Epithelial cell of prostate (primary cell): ENCODE measurements around the gene EME1.

ENCODE experiments used
- DNase-seq: peaks from one replicate; pipeline ENCODE4 v3.0.0-alpha.2; 2011; ENCODE audit warnings: low read depth, low spot score
- H3K27ac ChIP-seq: fragments of 450-650 bp; 2 replicates; pipeline ENCODE4 v1.5.1; 2017; ENCODE audit warnings: mild to moderate bottlenecking

The EME1 gene

DNA sequence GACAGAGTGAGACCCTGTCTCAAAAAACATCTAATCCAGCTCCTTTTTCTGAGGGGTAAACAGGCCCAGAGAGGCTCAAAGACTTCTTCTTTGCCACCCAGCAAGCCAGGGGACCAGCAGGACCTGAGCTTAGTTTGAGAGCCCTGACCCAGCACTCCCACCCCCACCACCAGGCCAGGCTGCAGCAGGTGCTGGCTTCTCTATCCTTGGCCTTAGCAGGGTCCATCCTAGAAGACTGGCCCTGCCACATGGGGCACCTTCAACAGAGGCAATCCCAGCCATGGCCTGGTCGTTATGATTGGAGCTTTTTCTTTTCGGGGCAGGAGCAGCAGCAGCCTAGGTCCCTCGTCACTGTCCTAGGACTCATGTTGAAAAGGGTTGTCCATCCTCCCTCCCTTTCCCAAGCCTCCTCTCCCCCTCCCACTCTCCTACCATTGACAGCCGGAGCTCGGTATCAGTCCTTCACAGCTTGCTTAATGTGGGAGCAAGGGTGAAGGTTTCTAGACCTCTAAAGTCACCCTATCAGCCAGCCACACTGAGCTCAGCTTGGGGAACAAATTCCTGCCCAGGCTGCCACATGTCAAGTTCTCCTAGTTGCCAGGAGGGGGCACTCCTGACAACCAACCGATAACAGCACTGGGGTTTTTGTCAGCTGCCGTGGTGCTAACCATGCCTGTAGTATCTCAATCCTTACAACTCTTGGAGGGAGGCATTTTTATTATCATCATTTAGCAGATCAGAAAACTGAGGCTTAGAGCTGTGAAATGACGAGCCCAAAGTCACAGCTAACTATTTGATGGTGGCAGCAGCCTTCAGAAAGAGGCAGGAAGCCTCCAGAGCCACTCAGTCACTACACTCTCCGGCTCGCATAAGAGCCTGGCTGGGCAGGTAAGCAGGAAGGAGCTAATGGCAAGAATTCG is 11.2 kb upstream of the EME1 start:
- no peak overlapping the region for H3K27ac ChIP-seq
- peak; percentile 18 for DNase-seq

DNA sequence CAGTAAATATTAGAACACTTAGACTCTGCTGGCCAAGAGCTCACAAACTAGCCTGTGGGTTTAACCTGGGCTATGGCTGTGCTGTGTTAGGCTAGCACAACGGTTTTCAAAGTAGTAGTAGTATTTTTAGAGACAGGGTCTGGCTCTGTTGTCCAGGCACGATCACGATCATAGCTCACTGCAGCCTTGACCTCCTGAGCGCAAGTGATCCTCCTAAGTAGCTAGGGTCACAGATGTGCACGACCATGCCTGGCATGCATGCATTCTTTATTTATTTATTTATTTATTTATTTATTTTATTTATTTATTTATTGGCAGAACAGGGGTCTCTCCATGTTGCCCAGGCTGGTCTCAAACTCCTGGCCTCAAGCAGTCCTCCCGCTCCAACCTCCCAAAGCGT is 10.4 kb upstream of the EME1 start:
- H3K27ac ChIP-seq, result no peak overlapping the region
- no peak for DNase-seq

DNA sequence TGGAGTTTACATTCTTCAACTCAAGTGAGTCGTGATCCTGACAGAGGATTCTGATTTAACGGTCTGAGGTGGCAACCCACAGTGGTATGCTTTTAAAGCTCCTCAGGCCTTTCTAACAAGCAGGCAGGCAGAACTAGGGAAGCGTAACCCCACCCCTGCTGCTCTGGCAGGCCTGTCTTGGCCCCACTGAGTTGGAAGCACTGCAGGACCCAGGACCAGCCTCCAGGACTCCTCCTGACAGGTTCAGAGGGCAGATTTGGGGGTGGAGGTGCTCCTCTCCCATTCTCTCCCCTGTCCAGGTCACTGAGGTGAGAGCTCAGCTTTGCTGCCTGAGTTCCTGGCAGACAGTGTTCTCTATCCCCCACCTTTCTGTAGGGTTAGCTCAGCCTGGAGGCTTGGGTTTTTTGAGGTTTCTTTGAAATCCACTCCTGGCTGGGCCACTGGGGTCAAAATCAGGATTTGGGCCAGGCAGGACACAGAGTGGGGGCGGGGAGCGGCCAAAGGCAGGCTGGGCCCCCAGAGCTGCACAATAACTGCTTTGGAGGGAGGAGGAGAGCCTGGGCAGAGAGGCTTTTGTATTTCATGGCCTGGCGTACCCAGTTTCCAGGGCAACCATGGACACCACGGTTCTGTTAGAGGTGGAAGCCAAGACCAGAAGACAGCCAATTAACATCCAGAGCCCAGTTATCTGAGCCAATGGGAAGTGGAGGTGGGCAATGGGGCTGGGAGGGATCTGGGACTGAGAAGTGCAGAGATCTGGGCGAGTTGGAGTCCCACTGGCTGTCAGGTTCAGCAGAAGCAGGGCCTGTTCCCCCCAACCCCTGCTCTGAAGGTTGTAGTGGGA is 9.6 kb upstream of the EME1 start:
- DNase-seq, result no peak
- no peak overlapping the region for H3K27ac ChIP-seq

DNA sequence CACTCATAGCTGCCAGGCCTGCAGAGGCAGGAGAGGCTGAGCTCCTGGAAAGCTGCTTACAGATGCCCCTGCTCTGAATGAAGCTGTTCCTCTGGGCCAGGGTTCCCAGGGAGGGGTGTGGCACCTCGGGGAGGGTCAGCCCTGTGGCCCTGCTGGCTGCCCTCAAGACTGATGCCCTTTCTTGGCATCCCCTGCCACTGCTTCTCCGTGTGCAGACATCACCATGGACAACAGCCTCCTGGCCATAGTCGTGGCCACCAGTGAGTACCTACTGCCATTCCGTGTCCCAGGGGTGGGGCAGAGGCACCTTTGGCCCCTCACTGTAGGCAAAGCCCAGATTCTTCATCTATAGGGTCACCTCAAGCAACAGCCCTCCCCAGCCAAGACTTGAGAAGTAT is 9.0 kb upstream of the EME1 start:
- no peak for DNase-seq
- no peak overlapping the region for H3K27ac ChIP-seq

DNA sequence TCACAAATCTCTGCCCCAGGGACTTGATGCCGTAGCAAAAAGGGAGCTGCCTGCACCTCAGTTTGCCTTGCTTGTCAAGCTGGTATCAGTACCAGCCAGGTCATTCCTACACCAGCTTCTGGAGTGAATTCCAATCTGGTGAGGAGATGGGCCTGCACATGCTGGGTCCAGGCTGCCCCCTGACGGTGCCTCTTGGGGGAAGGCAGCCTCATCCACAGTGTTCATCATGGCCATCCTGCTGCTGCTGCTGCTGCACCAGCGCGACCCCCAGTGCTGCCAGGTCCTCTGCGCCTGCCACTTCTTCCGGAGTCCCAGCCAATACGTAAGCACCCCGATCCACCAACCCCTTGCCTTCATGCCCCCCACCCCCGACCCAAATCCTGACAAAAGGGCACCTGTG is 8.3 kb upstream of the EME1 start:
- DNase-seq, result no peak
- no peak overlapping the region for H3K27ac ChIP-seq

DNA sequence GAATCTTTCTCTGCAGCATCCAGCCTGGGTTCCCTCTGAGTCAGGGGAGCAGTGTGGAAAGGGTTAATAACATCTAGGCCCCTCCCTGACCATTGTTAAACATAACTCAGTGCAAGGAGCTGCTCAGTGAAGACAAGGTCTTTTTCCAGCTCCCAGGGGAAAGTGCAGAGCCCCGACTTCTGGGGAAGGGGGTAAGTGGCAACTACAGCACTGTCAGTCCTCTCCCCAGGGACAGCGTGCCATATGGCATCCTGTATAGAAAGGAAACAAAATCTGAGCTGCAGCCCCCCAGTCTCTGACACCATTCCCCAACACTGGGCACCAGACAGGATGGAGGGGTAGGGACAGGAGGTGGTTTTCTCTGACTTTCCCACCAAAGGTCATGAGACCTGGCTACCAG is 7.9 kb upstream of the EME1 start:
- DNase-seq, result no peak
- no peak overlapping the region for H3K27ac ChIP-seq

DNA sequence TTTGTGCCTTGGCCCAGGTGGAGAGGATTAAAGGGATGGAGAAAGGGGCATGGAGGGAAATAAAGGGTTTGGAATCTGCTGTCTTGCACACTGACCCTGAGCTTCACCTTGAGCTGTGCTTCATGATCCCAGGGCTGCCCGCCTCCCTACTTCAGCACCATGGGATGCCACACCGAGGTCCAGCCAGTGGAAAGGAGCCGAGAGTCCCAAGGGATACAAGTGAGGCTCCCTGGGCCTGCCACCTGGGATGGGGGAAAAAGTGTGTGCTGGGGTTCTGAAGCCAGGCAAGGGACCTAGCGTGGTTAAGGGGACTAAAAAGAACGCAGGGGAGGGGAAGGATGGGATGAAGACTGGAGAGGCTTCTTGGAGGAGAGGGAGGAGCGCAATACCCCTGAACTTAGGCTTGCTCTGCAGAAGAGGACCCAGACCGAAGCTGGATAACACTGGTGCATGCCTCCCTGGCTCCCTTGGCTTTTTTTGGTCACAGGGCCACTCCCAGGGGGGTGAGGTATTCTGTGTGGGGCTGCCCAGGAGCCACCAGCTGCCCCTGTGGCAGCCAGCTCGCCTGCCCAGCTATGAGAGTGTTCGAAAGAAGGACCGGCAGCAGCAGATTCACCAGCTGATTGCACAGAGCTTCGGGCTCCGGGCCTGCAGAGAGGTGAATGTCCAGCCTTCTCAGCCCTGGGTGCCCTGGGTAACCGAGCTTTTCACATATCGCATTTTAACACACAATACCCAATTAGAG is 7.2 kb upstream of the EME1 start:
- no peak overlapping the region for H3K27ac ChIP-seq
- no peak for DNase-seq

DNA sequence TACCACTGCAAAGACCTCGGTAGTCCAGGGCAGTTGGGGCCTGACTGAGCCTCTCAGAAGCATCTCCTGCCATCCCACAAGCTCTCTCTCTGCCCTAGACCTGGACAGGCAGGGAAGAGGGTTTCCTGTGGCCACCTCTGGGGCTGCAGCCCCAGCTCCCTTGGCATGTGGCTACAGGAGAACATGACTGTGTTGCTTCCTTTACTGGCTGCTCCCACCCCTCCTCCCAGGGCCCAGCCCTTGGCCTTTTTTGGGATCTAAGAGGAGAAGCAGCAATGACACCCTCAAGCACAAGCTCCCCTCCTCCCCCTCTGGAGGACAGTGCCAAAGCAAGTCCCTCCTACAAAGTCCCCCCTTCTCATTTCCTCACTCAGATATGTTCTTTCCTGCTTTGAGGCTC is 5.6 kb upstream of the EME1 start:
- H3K27ac ChIP-seq, result no peak overlapping the region

DNA sequence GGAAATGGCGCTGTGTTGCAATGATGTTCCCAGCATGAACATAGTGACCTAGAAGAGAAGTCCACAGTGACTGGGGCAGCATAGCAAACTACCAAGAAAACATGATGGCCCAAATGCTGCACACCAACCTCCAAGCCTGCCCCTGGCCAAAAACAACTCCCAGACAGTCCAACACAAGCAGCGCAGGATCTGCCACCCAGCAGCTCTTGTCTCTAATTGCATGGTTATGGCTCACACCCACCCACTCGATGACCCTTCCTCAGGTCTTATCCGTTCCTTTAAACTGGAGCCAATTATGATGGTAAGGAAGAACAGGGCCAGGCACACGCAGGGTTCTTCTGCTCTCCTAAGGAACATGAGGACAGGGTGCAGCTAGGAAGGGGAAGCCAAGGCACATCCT is 3.0 kb upstream of the EME1 start:
- no peak for DNase-seq
- no peak overlapping the region for H3K27ac ChIP-seq

More for the DNA sequence above, 5.6 kb upstream of the EME1 start:
- DNase-seq, result no peak

DNA sequence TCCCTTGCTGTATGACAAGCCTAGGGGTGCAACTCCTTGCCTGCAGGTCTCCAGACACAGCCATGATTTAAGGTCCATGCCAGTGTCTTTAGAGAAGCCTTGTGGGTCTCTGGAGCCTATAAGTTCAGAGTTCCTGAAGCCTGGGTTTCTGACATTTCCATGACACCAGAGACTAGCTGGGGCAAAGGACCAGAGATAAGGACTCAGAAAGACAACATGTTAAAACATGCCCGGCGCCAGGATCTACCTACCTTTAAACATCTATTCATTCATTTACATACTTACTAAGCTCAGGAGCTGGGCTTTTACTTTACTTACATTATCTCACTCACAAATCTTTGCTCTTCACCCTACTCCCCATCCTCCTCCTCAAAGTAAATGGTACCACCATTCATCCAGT is 1.5 kb upstream of the EME1 start:
- H3K27ac ChIP-seq, result peak overlapping the region; percentile 92
- DNase-seq, result peak; percentile 36

DNA sequence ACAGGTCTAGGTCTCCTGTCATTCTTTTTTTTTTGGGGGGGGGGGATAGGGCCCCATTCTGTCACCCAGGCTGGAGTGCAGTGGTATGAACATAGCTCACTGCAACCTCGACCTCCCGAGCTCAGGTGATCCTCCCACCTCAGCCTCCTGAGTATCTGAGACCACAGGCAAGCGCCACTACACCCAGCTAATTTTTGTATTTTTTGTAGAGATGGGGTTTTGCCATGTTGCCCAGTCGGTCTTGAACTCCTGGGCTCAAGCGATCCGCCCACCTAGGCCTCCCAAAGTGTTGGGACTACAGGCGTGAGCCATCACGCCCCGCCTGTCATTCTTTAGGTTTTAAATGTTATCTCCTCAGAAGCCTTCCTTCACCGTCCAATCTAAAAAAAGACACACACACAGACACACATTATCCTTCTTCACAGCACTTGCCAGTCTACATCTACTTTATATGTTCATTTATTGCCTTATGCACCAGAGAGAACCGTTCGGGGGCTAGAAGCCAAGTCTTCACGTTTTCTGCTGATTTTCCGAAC is 739 bp upstream of the EME1 start:
- DNase-seq, result no peak
- peak overlapping the region; percentile 92 for H3K27ac ChIP-seq

DNA sequence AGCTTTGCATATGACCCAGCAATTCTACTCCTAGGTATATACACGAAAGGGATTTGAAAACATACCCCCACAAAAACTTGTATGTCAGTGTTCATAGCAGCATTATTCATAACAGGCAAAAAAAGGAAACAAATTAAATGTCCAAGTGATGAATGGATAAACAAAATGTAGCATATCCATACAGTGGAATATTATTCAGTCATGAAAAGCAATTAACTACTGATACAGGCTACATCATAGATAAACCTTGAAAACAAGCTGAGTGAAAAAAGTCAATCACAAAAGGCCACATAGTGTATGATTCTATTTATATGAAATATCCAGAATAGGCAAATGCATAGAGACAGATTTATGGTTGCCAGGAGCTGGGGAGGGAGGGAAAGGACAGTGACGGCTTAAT is 676 bp downstream of the EME1 start:
- no peak for DNase-seq
- H3K27ac ChIP-seq, result no peak overlapping the region

DNA sequence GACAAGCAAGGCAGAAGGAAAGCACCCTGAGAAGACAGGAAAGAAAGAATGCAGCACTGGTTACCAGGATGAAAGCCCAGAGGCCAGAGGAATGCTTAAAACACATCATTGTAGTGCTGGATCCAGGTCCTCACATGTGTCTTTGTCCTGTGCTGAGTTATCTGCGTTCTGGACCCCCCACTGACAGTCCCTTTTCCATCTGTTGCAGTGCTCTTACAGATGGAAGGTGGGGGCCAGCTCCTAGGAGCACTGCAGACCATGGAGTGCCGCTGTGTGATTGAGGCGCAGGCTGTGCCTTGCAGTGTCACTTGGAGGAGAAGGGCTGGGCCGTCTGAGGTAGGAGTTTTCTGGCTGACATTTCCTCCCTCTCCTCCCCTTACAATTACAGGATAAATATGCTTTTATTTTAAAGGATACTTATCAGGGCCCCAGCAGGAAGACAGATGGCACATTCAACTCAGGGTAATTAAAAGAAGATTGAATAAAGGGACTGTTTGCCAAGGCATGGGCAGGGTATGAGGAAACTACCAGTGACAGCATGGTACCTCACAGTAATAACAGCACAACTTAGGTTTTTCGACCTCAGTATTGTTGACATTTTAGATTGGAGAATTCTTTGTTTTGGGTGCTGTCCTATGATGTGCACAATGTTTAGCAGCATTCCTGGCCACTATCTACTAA is 3.0 kb downstream of the EME1 start:
- no peak for DNase-seq
- no peak overlapping the region for H3K27ac ChIP-seq

DNA sequence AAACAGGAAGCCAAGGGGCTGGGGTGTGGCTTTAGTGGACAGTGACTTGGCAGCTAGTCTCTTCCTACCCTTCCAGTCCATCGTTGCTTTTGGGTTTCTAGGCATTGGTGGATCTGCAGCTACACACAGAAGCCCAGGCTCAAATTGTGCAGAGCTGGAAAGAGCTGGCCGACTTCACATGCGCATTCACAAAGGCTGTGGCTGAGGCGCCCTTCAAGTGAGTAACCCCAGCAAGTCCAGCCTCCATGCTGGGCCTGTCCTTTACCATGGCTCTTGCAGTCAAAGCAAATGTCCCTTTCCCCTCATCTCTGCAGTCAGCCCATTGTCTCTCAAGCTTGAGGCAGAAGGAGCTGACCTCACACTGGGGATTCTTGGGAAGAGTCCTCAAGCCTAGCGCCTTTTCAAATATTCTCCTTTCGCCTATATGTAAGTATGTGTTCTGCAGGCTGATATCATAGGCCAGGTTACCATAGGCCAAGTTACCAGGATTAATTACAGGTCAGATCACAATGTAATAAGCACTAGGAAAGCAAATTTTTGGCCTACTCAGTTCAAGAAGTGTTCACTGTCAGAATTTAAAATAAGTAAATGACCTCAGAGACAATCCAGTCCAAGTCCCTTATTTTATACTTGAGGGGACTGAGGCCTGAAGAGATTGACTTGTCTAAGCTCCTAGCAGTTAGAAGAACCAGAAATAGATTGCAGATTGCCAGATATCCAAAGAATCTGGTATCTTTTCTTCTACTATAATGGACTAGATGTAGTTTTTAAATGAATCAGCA is 6.5 kb downstream of the EME1 start:
- H3K27ac ChIP-seq, result no peak overlapping the region
- no peak for DNase-seq

DNA sequence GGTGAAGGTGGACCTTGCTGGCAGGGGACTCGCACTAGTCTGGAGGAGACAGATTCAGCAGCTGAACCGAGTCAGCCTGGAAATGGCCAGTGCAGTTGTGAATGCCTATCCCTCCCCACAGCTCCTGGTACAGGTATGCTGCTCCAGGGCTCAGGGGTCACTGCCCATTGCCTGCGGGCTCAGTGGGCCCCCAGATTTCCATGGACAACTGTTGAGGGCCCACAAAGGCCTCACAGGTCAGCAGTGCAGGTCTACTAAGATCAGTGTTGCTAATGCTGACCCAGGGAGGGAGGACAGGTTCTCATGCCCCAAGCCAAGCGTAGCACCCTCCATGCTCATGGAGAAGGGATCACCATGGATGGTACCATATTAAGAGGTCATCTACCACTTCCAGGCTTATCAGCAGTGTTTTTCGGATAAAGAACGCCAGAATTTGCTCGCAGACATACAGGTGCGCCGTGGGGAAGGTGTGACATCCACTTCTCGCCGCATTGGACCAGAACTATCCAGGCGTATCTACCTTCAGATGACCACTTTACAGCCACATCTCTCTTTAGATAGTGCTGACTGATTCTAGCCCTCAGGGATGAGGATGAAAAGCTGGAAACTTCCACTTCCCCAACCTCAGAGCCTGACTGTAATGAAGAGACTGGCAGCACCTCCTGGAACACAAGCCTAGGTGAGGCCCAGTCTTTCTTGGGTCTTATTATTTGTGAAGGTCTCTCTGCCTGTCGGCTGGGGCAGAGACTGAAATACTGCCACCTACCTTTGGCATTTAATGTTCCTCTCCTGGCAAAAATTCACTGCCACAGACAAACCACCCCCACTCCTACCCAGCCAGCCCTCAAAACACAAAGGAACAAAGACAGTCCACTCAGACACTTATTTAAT is 7.6 kb downstream of the EME1 start:
- no peak for DNase-seq
- H3K27ac ChIP-seq, result no peak overlapping the region

DNA sequence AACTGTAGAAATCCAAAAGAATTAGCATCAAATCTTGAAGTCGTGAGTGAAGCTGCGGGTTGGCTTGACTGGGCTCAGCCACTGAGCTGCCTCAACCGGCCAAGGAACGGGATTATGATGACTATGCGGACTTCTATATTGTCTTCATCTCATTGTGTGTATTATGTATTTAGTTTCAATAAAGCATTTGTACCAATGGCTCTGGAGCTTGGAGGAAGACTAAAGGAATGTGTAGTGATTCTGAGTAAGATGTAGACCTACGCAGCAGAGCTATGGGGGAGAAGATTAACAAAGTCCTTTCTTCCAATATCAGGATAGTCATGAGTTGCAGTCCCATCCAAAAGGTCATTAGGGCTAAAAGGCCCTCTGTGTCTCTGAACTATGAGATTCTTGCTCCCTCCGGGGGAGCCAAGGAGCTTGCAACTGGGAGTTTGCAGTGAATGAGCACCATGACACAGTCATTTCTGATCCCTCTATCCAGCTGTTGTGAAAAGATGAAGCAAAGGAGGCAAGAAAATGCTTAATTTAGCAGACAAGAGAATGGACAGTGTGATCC is 8.3 kb downstream of the EME1 start:
- DNase-seq, result no peak
- no peak overlapping the region for H3K27ac ChIP-seq

DNA sequence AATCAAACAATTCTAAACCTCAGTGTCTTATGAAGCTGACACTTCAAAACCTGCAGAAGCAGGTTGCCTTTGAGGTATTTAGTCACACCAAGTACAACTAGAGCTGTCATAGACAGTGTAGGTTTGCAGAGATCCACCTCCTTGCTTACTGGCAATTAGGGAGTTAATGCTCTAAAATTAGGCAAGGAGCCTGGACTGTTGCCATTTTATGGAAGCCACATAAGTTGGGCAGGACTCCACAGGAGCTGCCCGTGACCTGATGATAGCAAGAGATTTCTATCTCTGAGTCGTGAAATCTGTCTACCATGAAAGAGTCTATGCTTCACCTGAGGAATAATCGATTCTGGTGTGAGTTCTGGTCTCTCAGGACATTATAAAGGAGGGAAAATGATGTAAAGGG is 8.9 kb downstream of the EME1 start:
- no peak for DNase-seq
- no peak overlapping the region for H3K27ac ChIP-seq

DNA sequence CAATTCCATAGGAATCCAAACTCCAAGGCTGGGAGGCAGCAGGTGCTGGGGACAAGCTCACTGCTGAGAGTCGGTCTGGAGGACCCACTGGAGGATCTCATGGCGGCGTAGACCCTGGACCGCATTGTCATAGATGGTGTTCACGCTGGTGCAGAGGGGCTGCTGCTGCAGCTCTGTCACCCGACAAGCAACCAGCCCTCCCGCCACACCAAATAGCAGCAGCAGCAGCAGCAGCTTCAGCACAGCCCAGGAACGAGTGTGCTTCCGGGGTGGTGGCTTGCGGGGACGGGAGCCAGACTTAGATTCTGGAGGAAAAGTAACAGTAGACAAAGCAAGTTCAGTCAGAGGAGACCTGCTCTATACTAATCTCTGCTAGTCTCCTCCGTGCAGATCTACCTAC is 9.9 kb downstream of the EME1 start:
- DNase-seq, result no peak
- no peak overlapping the region for H3K27ac ChIP-seq
